PC-3 (cell line): ENCODE results near the gene LCORL. TPM values are rescaled to one million over a fixed set of nuclear protein-coding genes. Genes with fewer than 3 reads are reported as not detected.

Experiments used
- ATAC-seq: fragments of 200-7000 bp; cut with Tn5 transposase; 2 replicates; pipeline ENCODE4 v1.9.1; 2020; ENCODE audit warnings: mild to moderate bottlenecking, moderate library complexity
- BruUV-seq: library from RNA; stranded (reverse); fragments of 400-500 nt; replicated peaks from 2 replicates; lab custom pipeline; 2021; lab: Mats Ljungman, UMichigan
- CTCF ChIA-PET: fragments of 300-600 bp; sonication (Branson Sonifier 250); formaldehyde crosslinking; loops from one replicate; lab custom pipeline; 2022; ENCODE audit warnings: antibody characterized with exemption; lab: Charles Lee
- POLR2A ChIA-PET: fragments of 300-600 bp; sonication (Branson Sonifier 250); formaldehyde crosslinking; loops from one replicate; lab custom pipeline; 2022; ENCODE audit warnings: antibody characterized with exemption; ENCODE audit not compliant: unreplicated experiment; lab: Charles Lee
- DNase-seq: peaks from one replicate; pipeline ENCODE4 v3.0.0-alpha.2; 2015
- H2AFZ ChIP-seq: fragments of 300-600 bp; sonication (generic); 2 replicates; pipeline ENCODE4 v1.6.0; 2016; ENCODE audit warnings: antibody characterized with exemption, low read length
- H3F3A ChIP-seq: fragments of 300-600 bp; sonication (generic); one replicate; pipeline ENCODE4 v1.6.0; 2017; ENCODE audit warnings: antibody characterized with exemption, low read length, control low read depth, mild to moderate bottlenecking; ENCODE audit not compliant: unreplicated experiment
- H3K27ac ChIP-seq: fragments of 300-600 bp; sonication (generic); 2 replicates; pipeline ENCODE4 v1.5.1; 2016; ENCODE audit warnings: mild to moderate bottlenecking, low read length
- H3K27me3 ChIP-seq: fragments of 300-600 bp; sonication (generic); 2 replicates; pipeline ENCODE4 v1.6.1; 2016; ENCODE audit warnings: low read length, mixed read lengths
- H3K36me3 ChIP-seq: fragments of 300-600 bp; sonication (generic); 2 replicates; pipeline ENCODE4 v1.6.1; 2016; ENCODE audit warnings: low read depth, mixed run types, low read length, mixed read lengths
- H3K4me1 ChIP-seq: fragments of 300-600 bp; sonication (generic); 2 replicates; pipeline ENCODE4 v1.5.1; 2016; ENCODE audit warnings: low read length; ENCODE audit not compliant: insufficient read depth
- H3K4me2 ChIP-seq: fragments of 300-600 bp; sonication (generic); 2 replicates; pipeline ENCODE4 v1.6.0; 2016; ENCODE audit warnings: low read length
- H3K4me3 ChIP-seq: fragments of 300-600 bp; sonication (generic); 2 replicates; pipeline ENCODE4 v1.5.1; 2016; ENCODE audit warnings: mild to moderate bottlenecking, low read length, mixed read lengths
- H3K79me2 ChIP-seq: fragments of 300-600 bp; sonication (generic); 2 replicates; pipeline ENCODE4 v1.6.1; 2017; ENCODE audit warnings: low read length, mixed read lengths
- H3K9ac ChIP-seq: fragments of 300-600 bp; sonication (generic); 2 replicates; pipeline ENCODE4 v1.6.0; 2016; ENCODE audit warnings: mild to moderate bottlenecking, low read length
- H3K9me2 ChIP-seq: fragments of 300-600 bp; sonication (generic); replicated peaks from 2 replicates; pipeline ENCODE4 v1.6.1; 2016; ENCODE audit warnings: mixed run types, low read length, mixed read lengths
- H3K9me3 ChIP-seq: fragments of 300-600 bp; sonication (generic); 2 replicates; pipeline ENCODE4 v1.6.1; 2016; ENCODE audit warnings: low read length, mixed read lengths
- H4K20me1 ChIP-seq: fragments of 300-600 bp; sonication (generic); 2 replicates; pipeline ENCODE4 v1.6.1; 2016; ENCODE audit warnings: low read length, mixed read lengths
- EZH2 ChIP-seq: fragments of 300-600 bp; sonication (generic); IDR thresholded peaks from one replicate; pipeline ENCODE4 v1.6.1; 2017; ENCODE audit warnings: antibody characterized with exemption, mild to moderate bottlenecking, low read length; ENCODE audit not compliant: unreplicated experiment
- EZH2phosphoT487 ChIP-seq: fragments of 300-600 bp; sonication (generic); IDR thresholded peaks from 2 replicates; pipeline ENCODE4 v1.6.1; 2018; ENCODE audit warnings: mild to moderate bottlenecking, antibody characterized with exemption, low read length, borderline replicate concordance
- intact Hi-C: fragments of 100-400 bp; cut with micrococcal nuclease; formaldehyde crosslinking; loops from 2 replicates; pipeline ENCODE4 v1.9.0; 2023
- total RNA-seq: library from RNA; depleted of rRNA; stranded (reverse); fragments of >200 nt; gene quantifications from 2 replicates; pipeline ENCODE4 v1.2.3, GENCODE V29; 2014
- TF ChIP-seq, protein P1 (sequence below): fragments of 300-600 bp; sonication (generic); conservative IDR thresholded peaks from 2 replicates; pipeline ENCODE4 v1.5.1; 2017; ENCODE audit warnings: antibody characterized with exemption, low read depth, mild to moderate bottlenecking, low read length

Gene LCORL
- total RNA-seq, 1 experiment from 2014 or later = 2.9 TPM

DNA sequence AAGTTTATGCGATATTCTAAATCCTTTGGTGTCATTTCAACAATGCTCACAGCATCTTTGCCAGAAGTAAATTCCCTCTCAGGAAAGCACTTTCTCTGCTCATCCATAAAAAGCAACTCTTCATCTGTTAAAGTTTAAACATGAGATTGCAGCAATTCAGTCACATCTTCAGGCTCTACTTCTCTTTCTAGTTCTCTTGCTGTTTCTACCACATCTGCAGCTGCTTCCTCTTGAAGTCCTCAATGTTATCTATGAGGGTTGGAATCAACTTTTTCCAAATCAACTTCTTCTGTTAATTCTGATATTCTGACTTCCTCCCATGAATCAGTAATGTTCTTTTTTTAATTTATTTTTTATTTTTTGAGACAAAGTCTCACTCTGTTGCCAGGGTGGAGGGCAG, 100.9 kb downstream of the LCORL start:
- no peak overlapping the region for H3K27ac ChIP-seq
- no peaks in the 10 kb centered on the region for H3K9me3 ChIP-seq
- H3K36me3 ChIP-seq = no peaks in the 10 kb centered on the region
- no peak overlapping the region for H3K4me2 ChIP-seq
- ChIA-PET CTCF (no interaction called here), POLR2A (no interaction called here)
- no peaks in the 10 kb centered on the region for H3K79me2 ChIP-seq
- H3K27me3 ChIP-seq = no peaks in the 10 kb centered on the region
- H3K9ac ChIP-seq = no peak overlapping the region
- intact Hi-C loops = no loop called here
- H3K9me2 ChIP-seq = no peaks in the 10 kb centered on the region
- H4K20me1 ChIP-seq = no peaks in the 10 kb centered on the region
- no peaks in the 10 kb centered on the region for H3F3A ChIP-seq
- BruUV-seq = no TSS peak
- no peak overlapping the region for H3K4me3 ChIP-seq
- no peak for DNase-seq
- no peaks in the 10 kb centered on the region for H3K4me1 ChIP-seq
- ATAC-seq = no peak
- no peak overlapping the region for H2AFZ ChIP-seq
- TF ChIP-seq, protein P1, sequence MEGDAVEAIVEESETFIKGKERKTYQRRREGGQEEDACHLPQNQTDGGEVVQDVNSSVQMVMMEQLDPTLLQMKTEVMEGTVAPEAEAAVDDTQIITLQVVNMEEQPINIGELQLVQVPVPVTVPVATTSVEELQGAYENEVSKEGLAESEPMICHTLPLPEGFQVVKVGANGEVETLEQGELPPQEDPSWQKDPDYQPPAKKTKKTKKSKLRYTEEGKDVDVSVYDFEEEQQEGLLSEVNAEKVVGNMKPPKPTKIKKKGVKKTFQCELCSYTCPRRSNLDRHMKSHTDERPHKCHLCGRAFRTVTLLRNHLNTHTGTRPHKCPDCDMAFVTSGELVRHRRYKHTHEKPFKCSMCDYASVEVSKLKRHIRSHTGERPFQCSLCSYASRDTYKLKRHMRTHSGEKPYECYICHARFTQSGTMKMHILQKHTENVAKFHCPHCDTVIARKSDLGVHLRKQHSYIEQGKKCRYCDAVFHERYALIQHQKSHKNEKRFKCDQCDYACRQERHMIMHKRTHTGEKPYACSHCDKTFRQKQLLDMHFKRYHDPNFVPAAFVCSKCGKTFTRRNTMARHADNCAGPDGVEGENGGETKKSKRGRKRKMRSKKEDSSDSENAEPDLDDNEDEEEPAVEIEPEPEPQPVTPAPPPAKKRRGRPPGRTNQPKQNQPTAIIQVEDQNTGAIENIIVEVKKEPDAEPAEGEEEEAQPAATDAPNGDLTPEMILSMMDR = no peak
- TF ChIP-seq EZH2 = no peak
- TF ChIP-seq EZH2phosphoT487 = no peak

DNA sequence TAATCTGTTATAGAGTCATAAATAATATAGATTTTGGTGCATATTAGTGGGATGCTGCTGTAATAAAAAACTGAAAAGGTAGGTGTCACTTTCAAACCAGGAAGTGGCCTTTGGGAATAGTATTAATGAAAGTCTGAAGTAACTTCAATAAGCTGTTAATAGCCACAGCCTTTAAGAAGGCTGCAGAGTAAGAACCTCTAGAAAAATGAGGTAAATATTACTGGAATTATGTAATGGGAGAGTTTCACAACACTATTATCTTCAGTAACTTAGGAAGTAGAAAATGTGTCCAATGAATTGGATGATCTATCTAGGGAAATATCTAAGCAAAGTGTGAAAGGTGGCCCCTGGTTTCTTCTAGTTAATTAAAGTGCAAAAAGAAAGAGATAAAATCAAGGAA, 106.1 kb downstream of the LCORL start:
- Histone ChIP-seq H3K36me3 (no peaks in the 10 kb centered on the region), H3K9me2 (no peaks in the 10 kb centered on the region), H3K4me2 (no peak overlapping the region), H3K4me1 (no peaks in the 10 kb centered on the region), H3K79me2 (no peaks in the 10 kb centered on the region), H3K27ac (no peak overlapping the region), H3K4me3 (no peak overlapping the region), H4K20me1 (no peaks in the 10 kb centered on the region), H3K9me3 (no peaks in the 10 kb centered on the region), H2AFZ (no peak overlapping the region), H3K27me3 (no peaks in the 10 kb centered on the region), H3K9ac (no peak overlapping the region), H3F3A (no peaks in the 10 kb centered on the region)
- ATAC-seq = no peak
- POLR2A ChIA-PET = no interaction called here
- TF ChIP-seq EZH2 = no peak
- TF ChIP-seq, protein P1 = no peak
- no peak for TF ChIP-seq EZH2phosphoT487
- intact Hi-C loops = no loop called here
- DNase-seq = no peak
- CTCF ChIA-PET = no interaction called here
- BruUV-seq = no TSS peak

DNA sequence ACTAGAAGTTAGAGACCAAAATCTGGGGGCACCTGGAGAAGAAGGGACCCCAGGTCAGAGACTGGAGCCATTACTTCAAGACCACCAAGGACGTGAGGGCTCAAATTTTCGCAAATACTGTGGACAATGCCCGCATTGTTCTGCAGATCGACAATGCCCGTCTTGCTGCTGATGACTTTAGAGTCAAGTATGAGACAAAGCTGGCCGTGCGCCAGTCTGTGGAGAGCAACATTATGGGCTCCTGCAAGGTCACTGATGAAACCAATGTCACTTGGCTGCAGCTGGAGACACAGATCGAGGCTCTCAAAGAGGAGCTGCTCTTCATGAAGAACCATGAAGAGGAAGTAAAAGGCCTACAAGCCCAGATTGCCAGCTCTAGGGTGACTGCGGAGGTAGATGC, 109.5 kb downstream of the LCORL start:
- intact Hi-C loops = no loop called here
- H3F3A ChIP-seq = no peaks in the 10 kb centered on the region
- H3K27ac ChIP-seq = no peak overlapping the region
- H3K9ac ChIP-seq = no peak overlapping the region
- H3K36me3 ChIP-seq = no peaks in the 10 kb centered on the region
- TF ChIP-seq, protein P1 = no peak
- TF ChIP-seq EZH2phosphoT487 = no peak
- TF ChIP-seq EZH2 = no peak
- DNase-seq = no peak
- H2AFZ ChIP-seq = no peak overlapping the region
- no TSS peak for BruUV-seq
- CTCF ChIA-PET = no interaction called here
- no peaks in the 10 kb centered on the region for H3K27me3 ChIP-seq
- H3K79me2 ChIP-seq = no peaks in the 10 kb centered on the region
- no peak overlapping the region for H3K4me2 ChIP-seq
- ATAC-seq = no peak
- H3K9me3 ChIP-seq = no peaks in the 10 kb centered on the region
- no peaks in the 10 kb centered on the region for H4K20me1 ChIP-seq
- no peaks in the 10 kb centered on the region for H3K4me1 ChIP-seq
- no peak overlapping the region for H3K4me3 ChIP-seq
- H3K9me2 ChIP-seq = no peaks in the 10 kb centered on the region
- POLR2A ChIA-PET = no interaction called here
